HUES64 (cell line): ENCODE measurements around the gene ABCA4.

Source experiments
- H3K27ac ChIP-seq: 2 replicates; pipeline ENCODE4 v1.7.0; 2013; ENCODE audit warnings: low read depth, low read length, inconsistent platforms
- H3K27me3 ChIP-seq: 2 replicates; pipeline ENCODE4 v1.6.1; 2013; ENCODE audit warnings: mild to moderate bottlenecking, low read length; ENCODE audit not compliant: insufficient read depth
- H3K36me3 ChIP-seq: 2 replicates; pipeline ENCODE4 v1.6.1; 2013; ENCODE audit warnings: mild to moderate bottlenecking, low read length; ENCODE audit not compliant: insufficient read depth
- H3K4me1 ChIP-seq: 2 replicates; pipeline ENCODE4 v1.6.1; 2013; ENCODE audit warnings: mild to moderate bottlenecking, low read length, moderate library complexity; ENCODE audit not compliant: insufficient read depth
- H3K4me3 ChIP-seq: 2 replicates; pipeline ENCODE4 v1.5.1; 2013; ENCODE audit warnings: mild to moderate bottlenecking, low read length, moderate library complexity
- H3K9ac ChIP-seq: 2 replicates; pipeline ENCODE4 v1.6.1; 2013; ENCODE audit warnings: mild to moderate bottlenecking, low read depth, low read length
- H3K9me3 ChIP-seq: 2 replicates; pipeline ENCODE4 v1.6.1; 2013; ENCODE audit warnings: low read depth, low read length; ENCODE audit not compliant: insufficient read depth
- WGBS: fragments of 150-250, 120-280 bp; methylation state at CpG from one replicate; pipeline ENCODE4 v1.1.7; 2013; ENCODE audit warnings: missing lambda C conversion rate; 5-methylcytosine and 5-hydroxymethylcytosine counted together

The ABCA4 gene

DNA sequence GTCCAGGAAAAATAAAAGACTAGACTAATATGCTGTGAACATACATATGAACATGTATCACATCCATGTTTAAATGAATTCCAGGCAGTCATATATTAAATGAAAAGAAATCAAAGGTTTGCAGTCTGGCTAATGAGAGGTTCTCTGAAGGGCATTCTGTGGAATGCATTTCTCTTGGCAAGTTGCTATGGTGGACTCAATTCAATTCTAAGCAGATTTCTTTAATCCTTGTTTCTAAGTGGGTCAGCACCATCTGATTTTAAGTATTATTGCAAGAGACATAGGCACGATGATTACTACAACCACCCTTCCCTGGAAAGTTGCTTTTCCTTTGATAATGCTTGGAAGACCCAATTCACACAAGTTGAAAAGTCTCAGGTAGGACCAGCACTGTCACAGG lies 23.9 kb upstream of the ABCA4 start:
- Histone ChIP-seq H3K36me3 (no peaks in the 10 kb centered on the region), H3K27me3 (no peaks in the 10 kb centered on the region), H3K9me3 (no peaks in the 10 kb centered on the region), H3K9ac (no peak overlapping the region), H3K4me3 (no peak overlapping the region), H3K27ac (no peak overlapping the region), H3K4me1 (peaks cover 23% of the 10 kb centered on the region)
- 100% methylated on average over 1 of the region's 1 CpG for WGBS

DNA sequence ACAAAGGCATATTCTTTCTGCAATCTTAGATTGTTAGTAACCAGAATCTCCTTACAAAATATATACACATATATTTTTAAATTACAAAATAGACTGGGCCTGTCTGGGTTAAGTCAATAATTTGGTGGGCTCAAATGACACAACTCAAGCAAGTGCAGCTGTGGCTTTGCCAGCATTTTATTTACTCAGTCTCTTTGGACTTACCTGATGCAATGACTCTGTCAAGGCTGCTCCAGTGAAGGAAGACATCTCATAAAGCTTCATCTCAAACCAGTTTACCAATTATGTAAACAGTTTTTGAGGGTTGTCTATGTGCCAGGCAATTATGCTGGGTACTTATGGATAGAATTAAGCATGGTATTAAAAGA lies 22.8 kb upstream of the ABCA4 start:
- Histone ChIP-seq H3K36me3 (no peaks in the 10 kb centered on the region), H3K4me1 (0 out of 2 replicates have a peak, but pooled peaks cover 15% of the 10 kb centered on the region), H3K4me3 (no peak overlapping the region), H3K27ac (no peak overlapping the region), H3K9me3 (no peaks in the 10 kb centered on the region), H3K9ac (no peak overlapping the region), H3K27me3 (no peaks in the 10 kb centered on the region)

DNA sequence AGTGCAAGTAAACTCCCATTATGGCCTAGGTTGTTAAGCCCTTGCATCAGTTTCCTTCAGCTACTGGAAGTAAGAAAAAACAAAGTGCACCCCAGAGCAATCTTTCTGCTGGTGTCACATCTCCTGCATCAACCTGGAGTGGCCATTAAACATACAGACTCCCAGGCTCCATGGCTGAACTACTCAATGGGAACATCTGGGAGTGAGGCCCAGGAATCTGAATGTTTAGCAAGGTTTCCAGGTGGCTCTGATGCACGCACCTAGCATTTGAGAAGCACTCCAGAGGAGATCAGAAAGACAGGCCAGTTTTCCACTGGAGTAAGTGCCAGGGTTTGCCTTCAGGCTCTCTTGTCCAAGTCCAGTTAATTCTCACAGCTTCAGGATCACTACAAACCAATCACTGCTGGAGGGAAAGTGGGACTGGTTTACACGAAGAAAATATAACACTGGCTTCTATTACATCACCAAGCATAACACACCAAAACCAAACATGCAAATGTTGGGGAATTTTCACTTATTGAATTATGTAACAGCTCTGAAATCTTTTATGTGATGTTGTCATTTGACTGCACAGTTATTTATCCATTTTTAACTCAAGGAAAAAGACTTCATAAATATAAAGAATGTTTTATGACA lies 22.3 kb upstream of the ABCA4 start:
- H3K4me3 ChIP-seq: no peak overlapping the region
- H3K27me3 ChIP-seq: no peaks in the 10 kb centered on the region
- no peaks in the 10 kb centered on the region for H3K9me3 ChIP-seq
- H3K9ac ChIP-seq: no peak overlapping the region
- H3K27ac ChIP-seq: no peak overlapping the region
- WGBS: 89% methylated on average over 1 of the region's 2 CpGs
- H3K36me3 ChIP-seq: no peaks in the 10 kb centered on the region
- 0 out of 2 replicates have a peak, but pooled peaks cover 12% of the 10 kb centered on the region for H3K4me1 ChIP-seq

DNA sequence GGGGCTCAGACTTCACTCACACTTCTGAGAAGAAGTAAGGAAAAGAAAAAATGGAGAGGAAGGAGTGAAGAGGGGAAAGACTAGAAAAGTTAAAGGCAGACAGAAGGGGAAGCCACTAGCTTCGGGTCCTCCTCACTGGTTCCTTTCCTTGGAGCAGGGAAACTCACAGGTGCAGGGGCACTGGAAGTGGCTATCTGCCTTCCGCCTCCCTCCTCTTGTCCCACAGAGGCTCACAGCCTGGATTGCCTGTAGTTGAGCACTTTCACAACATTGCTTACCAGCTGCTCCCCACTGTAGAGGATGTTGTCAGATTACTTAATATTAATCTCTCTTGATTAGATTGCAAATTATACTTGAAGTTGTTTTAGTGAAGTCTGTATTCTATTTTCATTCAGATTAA lies 21.6 kb upstream of the ABCA4 start:
- 87% methylated on average over 2 of the region's 2 CpGs for WGBS
- H3K4me1 ChIP-seq: 0 out of 2 replicates have a peak, but pooled peaks cover 12% of the 10 kb centered on the region

DNA sequence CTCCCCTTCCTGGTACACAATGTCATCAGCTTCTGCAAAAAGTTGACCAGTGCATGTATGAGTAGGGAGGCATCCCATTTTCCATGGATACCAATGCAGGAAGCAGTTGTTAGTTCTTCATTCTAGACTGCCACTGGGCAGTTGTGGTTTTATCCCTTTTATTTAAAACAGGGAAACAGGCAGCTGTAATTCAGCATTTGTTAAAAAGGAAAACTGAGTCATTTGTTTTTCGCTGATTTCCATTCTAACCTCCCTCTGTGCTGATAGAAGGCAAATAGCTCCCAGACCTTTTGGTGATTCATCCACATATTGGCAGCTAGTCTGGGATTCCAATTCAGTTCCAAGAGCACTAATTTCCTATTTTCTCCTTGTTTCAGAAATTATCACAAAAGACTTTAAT lies 21.1 kb upstream of the ABCA4 start:
- Histone ChIP-seq H3K4me1 (0 out of 2 replicates have a peak, but pooled peaks cover 12% of the 10 kb centered on the region), H3K4me3 (no peak overlapping the region), H3K36me3 (no peaks in the 10 kb centered on the region), H3K9ac (no peak overlapping the region), H3K9me3 (no peaks in the 10 kb centered on the region), H3K27ac (no peak overlapping the region), H3K27me3 (no peaks in the 10 kb centered on the region)
- WGBS: 63% methylated on average over 1 of the region's 1 CpG

More for the DNA sequence above, 21.6 kb upstream of the ABCA4 start:
- no peaks in the 10 kb centered on the region for H3K9me3 ChIP-seq
- H3K27ac ChIP-seq: no peak overlapping the region
- no peak overlapping the region for H3K4me3 ChIP-seq
- no peaks in the 10 kb centered on the region for H3K27me3 ChIP-seq
- no peaks in the 10 kb centered on the region for H3K36me3 ChIP-seq
- no peak overlapping the region for H3K9ac ChIP-seq

DNA sequence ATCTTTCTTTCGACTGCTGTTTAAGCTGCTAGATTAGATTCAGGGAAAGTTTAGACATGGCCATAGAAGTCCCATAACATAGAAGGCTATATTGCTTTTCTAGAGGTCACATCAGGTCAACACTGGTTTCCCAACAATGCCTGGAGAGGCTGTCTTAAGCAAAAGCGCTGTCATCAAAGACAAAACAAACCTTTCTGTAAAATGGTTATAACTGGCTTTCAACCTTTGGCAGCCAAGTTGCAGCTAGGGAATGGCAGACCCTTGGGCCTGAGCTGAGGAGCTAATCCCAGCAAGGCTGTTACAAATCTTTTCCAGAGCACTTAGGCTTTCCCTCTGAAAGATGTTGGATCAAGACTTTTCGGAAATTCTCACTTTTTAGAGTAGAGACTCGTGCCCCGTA lies 11.2 kb upstream of the ABCA4 start:
- H3K27ac ChIP-seq: no peak overlapping the region
- WGBS: 95% methylated on average over 5 of the region's 5 CpGs
- H3K4me1 ChIP-seq: no peaks in the 10 kb centered on the region
- H3K9me3 ChIP-seq: peaks cover 11% of the 10 kb centered on the region
- H3K36me3 ChIP-seq: no peaks in the 10 kb centered on the region
- no peaks in the 10 kb centered on the region for H3K27me3 ChIP-seq
- H3K4me3 ChIP-seq: no peak overlapping the region
- no peak overlapping the region for H3K9ac ChIP-seq

DNA sequence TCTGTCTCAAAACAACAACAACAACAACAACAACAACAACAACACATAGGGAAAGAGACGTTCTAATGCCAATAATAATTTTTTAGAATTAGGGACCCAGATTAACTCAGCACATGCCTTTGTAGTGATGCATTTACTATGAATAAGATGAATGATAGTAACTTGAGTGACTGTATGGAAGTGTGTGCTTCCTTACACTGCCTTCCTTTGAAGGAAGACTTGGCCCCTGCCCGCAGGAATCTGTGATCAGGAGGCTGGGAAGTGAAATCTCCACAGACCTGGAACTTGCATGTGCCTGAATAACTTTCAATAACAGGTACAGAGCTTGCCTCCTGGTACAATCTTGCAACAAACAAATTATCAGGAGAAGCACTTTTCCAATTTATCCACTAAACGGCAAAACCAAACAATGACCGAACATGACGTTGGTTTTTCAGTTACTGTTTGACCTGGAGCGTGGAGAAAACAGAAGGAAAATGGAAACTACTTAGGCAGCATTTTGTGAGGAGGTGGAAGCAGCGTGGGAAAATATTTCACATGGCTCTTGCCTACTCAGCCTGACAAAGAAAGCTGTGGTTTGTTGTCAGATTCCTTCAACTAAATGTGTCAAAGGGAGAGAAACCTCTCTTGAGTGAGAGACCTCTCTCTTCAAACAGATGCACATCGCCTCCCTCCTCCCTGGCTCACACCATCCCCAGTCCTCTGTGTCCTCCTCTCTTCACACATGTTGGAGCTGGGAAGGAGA lies 10.1 kb upstream of the ABCA4 start:
- 90% methylated on average over 8 of the region's 8 CpGs for WGBS
- no peaks in the 10 kb centered on the region for H3K27me3 ChIP-seq
- H3K4me1 ChIP-seq: peaks cover 8% of the 10 kb centered on the region; the same call in 1 of the 2 replicates
- H3K4me3 ChIP-seq: no peak overlapping the region
- H3K27ac ChIP-seq: no peak overlapping the region
- H3K36me3 ChIP-seq: no peaks in the 10 kb centered on the region
- no peak overlapping the region for H3K9ac ChIP-seq
- peaks cover 11% of the 10 kb centered on the region for H3K9me3 ChIP-seq

DNA sequence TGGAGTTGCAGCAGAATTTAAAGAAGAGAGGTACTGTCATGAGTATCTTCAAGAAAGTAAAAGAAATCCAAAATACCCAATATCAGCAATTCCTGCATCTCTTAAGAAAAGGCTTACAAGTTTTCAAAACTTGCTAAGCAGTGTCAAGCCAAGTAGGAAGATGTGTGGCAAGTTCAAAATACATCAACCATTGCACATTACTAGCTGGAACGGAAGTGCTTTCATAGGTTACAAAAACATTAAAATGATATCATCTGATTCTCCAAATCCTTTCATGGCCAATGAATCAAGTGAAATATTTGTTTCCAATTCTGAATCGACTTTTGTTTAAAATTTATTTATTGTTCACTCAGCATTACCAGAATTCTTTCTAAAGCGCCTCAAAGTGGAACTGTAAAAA lies 5.7 kb upstream of the ABCA4 start:
- no peak overlapping the region for H3K4me3 ChIP-seq
- WGBS: 88% methylated on average over 2 of the region's 3 CpGs
- no peaks in the 10 kb centered on the region for H3K36me3 ChIP-seq
- no peaks in the 10 kb centered on the region for H3K9me3 ChIP-seq
- H3K4me1 ChIP-seq: peaks cover 10% of the 10 kb centered on the region; the same call in 1 of the 2 replicates
- H3K27me3 ChIP-seq: no peaks in the 10 kb centered on the region
- H3K27ac ChIP-seq: no peak overlapping the region
- no peak overlapping the region for H3K9ac ChIP-seq

DNA sequence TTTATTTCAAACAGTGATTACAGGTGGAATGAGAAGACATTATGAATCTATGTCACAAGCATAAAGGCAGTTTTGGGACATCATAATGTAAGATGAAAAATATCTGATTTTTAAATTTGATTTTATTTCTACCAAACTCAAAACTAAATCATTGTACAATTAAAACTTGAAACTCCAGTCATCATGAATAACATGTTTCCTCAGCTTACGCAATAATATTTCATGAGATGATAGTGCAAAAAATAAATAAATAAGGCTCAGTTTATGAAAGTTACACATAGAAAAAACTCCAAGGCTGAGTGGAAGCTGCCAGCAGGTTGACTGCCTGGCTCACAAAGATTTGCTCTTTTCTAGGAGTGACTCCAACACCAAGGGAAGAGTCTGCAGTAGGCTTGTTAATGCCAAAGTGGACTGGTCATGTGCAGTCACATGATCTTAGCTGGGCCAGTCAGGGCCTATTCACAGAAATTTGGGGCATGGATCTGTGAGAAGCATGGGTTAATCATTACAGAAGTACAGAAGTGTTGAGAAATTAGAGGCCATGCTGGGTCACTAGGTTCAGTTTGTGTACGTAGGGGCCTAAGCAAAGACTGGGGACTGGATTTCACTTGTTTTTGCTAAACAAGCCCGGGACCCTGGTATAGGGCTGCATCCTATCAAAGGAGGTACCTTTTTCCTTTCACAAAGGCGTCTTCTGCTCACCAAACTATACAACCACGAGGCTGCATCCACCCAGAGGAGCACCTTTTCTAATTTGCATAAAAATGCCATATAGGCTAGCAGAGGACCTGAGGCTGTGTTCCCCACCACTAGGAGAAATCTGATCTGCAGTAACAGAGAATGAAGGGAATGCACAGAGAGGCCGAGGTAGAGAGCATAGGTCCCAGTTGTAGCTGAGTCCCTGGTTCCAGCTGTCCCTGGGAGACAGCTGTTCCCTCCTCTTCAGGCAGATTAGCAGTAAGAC lies 4.9 kb upstream of the ABCA4 start:
- Histone ChIP-seq H3K27me3 (no peaks in the 10 kb centered on the region), H3K9ac (no peak overlapping the region)

DNA sequence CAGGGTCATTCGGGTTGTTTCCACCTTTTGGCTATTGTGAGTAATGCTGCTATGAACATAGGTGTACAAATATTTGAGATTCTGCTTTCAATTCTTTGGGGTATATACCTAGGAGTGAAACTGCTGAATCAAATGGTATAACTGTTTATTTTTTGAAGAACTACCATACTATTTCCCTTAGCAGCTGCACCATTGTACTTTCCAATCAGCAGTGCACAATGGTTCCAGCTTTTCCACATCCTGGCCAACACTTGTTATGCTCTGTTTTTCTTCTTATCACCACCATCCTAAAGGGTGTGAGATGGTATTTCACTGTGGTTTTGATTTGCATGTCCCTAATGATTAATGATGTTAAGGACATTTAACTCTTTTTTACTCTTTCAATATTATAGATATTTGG lies 3.6 kb upstream of the ABCA4 start:
- Histone ChIP-seq H3K9ac (no peak overlapping the region), H3K27me3 (no peaks in the 10 kb centered on the region), H3K36me3 (no peaks in the 10 kb centered on the region), H3K9me3 (no peaks in the 10 kb centered on the region), H3K4me1 (peaks cover 21% of the 10 kb centered on the region), H3K4me3 (no peak overlapping the region), H3K27ac (no peak overlapping the region)
- 95% methylated on average over 1 of the region's 1 CpG for WGBS

More for the DNA sequence above, 4.9 kb upstream of the ABCA4 start:
- no peaks in the 10 kb centered on the region for H3K36me3 ChIP-seq
- H3K27ac ChIP-seq: no peak overlapping the region
- no peaks in the 10 kb centered on the region for H3K9me3 ChIP-seq
- peaks cover 10% of the 10 kb centered on the region; the same call in 1 of the 2 replicates for H3K4me1 ChIP-seq
- WGBS: 55% methylated on average over 5 of the region's 6 CpGs
- H3K4me3 ChIP-seq: no peak overlapping the region
